GM23248 (cell line): ENCODE results near the gene GTF2F2. TPM values are rescaled to one million over a fixed set of nuclear protein-coding genes. Genes with fewer than 3 reads are reported as not detected.

Source experiments
- DNase-seq: peaks from one replicate; pipeline ENCODE4 v3.0.0-alpha.2; 2015
- H2AFZ ChIP-seq: fragments of 200-600 bp; sonication (generic); 2 replicates; pipeline ENCODE4 v1.6.1; 2016; ENCODE audit warnings: antibody characterized with exemption
- H3F3A ChIP-seq: fragments of 200-600 bp; sonication (generic); 2 replicates; pipeline ENCODE4 v1.6.1; 2016; ENCODE audit warnings: mild to moderate bottlenecking, antibody characterized with exemption, mixed run types; ENCODE audit not compliant: insufficient read depth
- H3K27ac ChIP-seq: fragments of 200-600 bp; sonication (generic); 2 replicates; pipeline ENCODE4 v1.5.1; 2016; ENCODE audit warnings: mild to moderate bottlenecking
- H3K27me3 ChIP-seq: fragments of 200-600 bp; sonication (generic); replicated peaks from 2 replicates; pipeline ENCODE4 v1.6.1; 2016; ENCODE audit warnings: mild to moderate bottlenecking; ENCODE audit not compliant: insufficient read depth
- H3K36me3 ChIP-seq: fragments of 200-600 bp; sonication (generic); 2 replicates; pipeline ENCODE4 v1.6.1; 2016; ENCODE audit warnings: low read depth, mild to moderate bottlenecking
- H3K4me1 ChIP-seq: fragments of 200-600 bp; sonication (generic); 2 replicates; pipeline ENCODE4 v1.6.1; 2016; ENCODE audit warnings: mild to moderate bottlenecking; ENCODE audit not compliant: insufficient read depth
- H3K4me2 ChIP-seq: fragments of 200-600 bp; sonication (generic); one replicate; pipeline ENCODE4 v1.6.1; 2016; ENCODE audit warnings: mild to moderate bottlenecking; ENCODE audit not compliant: unreplicated experiment
- H3K4me3 ChIP-seq: fragments of 200-600 bp; sonication (generic); 2 replicates; pipeline ENCODE4 v1.5.1; 2016; ENCODE audit warnings: mild to moderate bottlenecking
- H3K79me2 ChIP-seq: fragments of 200-600 bp; sonication (generic); 2 replicates; pipeline ENCODE4 v1.6.1; 2016; ENCODE audit warnings: mild to moderate bottlenecking; ENCODE audit not compliant: insufficient read depth
- H3K9ac ChIP-seq: fragments of 200-600 bp; sonication (generic); 2 replicates; pipeline ENCODE4 v1.6.1; 2016; ENCODE audit warnings: mild to moderate bottlenecking
- H3K9me2 ChIP-seq: fragments of 200-600 bp; sonication (generic); 2 replicates; pipeline ENCODE4 v1.6.1; 2016; ENCODE audit warnings: mixed run types, mild to moderate bottlenecking, moderate library complexity; ENCODE audit not compliant: insufficient read depth
- H3K9me3 ChIP-seq: fragments of 200-600 bp; sonication (generic); one replicate; pipeline ENCODE4 v1.6.1; 2017; ENCODE audit warnings: low read depth
- H4K20me1 ChIP-seq: fragments of 200-600 bp; sonication (generic); 2 replicates; pipeline ENCODE4 v1.6.0; 2016; ENCODE audit not compliant: insufficient read depth
- EZH2 ChIP-seq: fragments of 200-600 bp; sonication (generic); IDR thresholded peaks from 2 replicates; pipeline ENCODE4 v1.6.1; 2018; ENCODE audit warnings: antibody characterized with exemption, mild to moderate bottlenecking; ENCODE audit not compliant: insufficient read depth, poor library complexity, severe bottlenecking
- EZH2phosphoT487 ChIP-seq: fragments of 200-600 bp; sonication (generic); IDR thresholded peaks from 2 replicates; pipeline ENCODE4 v1.6.1; 2018; ENCODE audit warnings: antibody characterized with exemption, moderate library complexity, mild to moderate bottlenecking, low read depth; ENCODE audit not compliant: insufficient read depth
- WGBS, 2 experiments: methylation state at CpG; one replicate each; pipeline ENCODE4 v1.1.6; 2015 to 2017; ENCODE audit warnings: low lambda C conversion rate in 2 of 2, low coverage in 1 of 2; ENCODE audit errors: missing lambda C conversion rate in 2 of 2; 5-methylcytosine and 5-hydroxymethylcytosine counted together
- in situ Hi-C: fragments of 300-500 bp; cut with MboI; formaldehyde crosslinking; loops from 2 replicates; pipeline ENCODE4 v1.15.0; 2020
- polyA plus RNA-seq: library from polyadenylated mRNA; unstranded; fragments of >200 nt; fragmentation: Nextera tagmentation; extraction: Ambion mirVana; gene quantifications from 2 replicates; pipeline ENCODE4 v1.2.1, GENCODE V29; 2016
- total RNA-seq: library from RNA; depleted of rRNA; stranded (reverse); fragments of >200 nt; shearing (Covaris generic); gene quantifications from 2 replicates; pipeline ENCODE4 v1.2.3, GENCODE V29; 2014

The GTF2F2 gene
- total and polyA plus RNA-seq, 2 experiments from 2014 or later = 23.7 to 27.6 TPM

DNA sequence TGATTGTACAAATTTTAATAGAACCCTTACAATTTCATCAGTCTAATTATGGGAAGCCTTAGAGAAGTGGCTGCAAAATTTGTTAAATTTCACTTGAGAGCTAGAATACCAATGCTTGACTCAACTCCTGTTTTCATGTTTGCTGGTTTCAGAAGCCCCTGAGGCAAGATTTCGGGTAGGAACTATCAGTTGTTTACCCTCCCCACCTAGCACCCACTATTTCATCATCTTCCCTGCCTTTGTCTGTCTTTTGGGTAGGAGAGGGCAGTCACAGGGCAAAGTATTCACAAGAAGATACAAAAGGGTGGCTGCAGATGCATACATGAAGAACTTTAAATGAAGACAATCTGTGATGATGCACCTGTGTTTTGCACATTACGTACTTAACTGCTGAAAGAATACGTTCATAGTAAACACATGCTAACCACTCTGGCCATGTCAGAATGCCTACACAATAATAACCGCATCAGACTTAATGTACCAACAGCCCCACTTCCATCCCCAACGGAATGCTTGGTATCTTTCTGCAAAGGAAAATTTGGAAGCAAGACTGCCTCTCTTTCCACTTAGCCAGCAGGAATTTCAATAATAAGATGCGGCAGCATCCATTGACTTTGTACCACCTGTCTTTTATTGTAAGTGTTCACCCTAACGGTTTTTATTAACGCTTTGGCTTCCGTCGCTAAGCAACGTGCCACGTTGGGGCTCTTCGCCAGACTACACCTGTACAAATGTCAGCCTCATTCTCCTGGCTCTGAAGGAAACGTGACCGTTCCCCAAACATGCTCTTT, 190.2 kb downstream of the GTF2F2 start:
- H3K4me3 ChIP-seq = peak overlapping the region; percentile 70
- H3K4me1 ChIP-seq = peaks cover 6% of the 10 kb centered on the region
- no peaks in the 10 kb centered on the region for H3K79me2 ChIP-seq
- H3K9ac ChIP-seq = no peak overlapping the region
- no peak overlapping the region for H3K27ac ChIP-seq
- no peaks in the 10 kb centered on the region for H3F3A ChIP-seq
- TF ChIP-seq EZH2phosphoT487 = no peak
- no peaks in the 10 kb centered on the region for H4K20me1 ChIP-seq
- DNase-seq = no peak
- H3K9me2 ChIP-seq = no peaks in the 10 kb centered on the region
- peak overlapping the region; percentile 96 for H3K4me2 ChIP-seq
- H2AFZ ChIP-seq = no peak overlapping the region
- no peaks in the 10 kb centered on the region for H3K36me3 ChIP-seq
- 6 to 8% methylated on average over 15 of the region's 15 CpGs for WGBS, 2 experiments
- in situ Hi-C loops = no loop called here
- H3K27me3 ChIP-seq = 0 out of 2 replicates have a peak, but pooled peaks cover 3% of the 10 kb centered on the region
- H3K9me3 ChIP-seq = no peaks in the 10 kb centered on the region

DNA sequence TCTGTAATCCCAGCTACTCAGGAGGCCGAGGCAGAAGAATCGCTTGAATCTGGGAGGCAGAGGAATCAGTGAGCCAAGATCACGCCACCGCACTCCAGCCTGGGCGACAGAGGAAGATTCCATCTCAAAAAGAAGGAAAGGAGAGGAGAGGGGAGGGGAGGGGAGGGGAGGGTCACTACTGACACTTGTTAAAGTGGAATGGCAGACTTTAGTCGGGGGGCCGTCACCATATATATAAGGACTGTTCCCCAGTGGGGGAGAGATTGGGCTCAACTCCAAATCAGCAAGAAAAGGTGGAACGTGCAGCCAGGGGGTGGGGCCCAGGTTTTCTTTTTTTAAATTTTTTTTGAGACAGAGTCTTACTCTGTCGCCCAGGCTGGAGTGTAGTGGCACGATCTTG, 194.5 kb downstream of the GTF2F2 start:
- in situ Hi-C loops = no loop called here
- WGBS, 2 experiments = 91 to 92% methylated on average over 9 to 10 of the region's 10 CpGs
- H2AFZ ChIP-seq = no peak overlapping the region
- H3K9ac ChIP-seq = no peak overlapping the region
- no peak for TF ChIP-seq EZH2phosphoT487
- no peak for TF ChIP-seq EZH2
- no peak overlapping the region for H3K27ac ChIP-seq
- H3K36me3 ChIP-seq = no peaks in the 10 kb centered on the region
- H3K4me2 ChIP-seq = no peak overlapping the region
- H3K27me3 ChIP-seq = 0 out of 2 replicates have a peak, but pooled peaks cover 3% of the 10 kb centered on the region
- no peaks in the 10 kb centered on the region for H3K79me2 ChIP-seq
- no peaks in the 10 kb centered on the region for H4K20me1 ChIP-seq
- H3K4me3 ChIP-seq = no peak overlapping the region
- DNase-seq = no peak
- H3K9me2 ChIP-seq = no peaks in the 10 kb centered on the region
- no peaks in the 10 kb centered on the region for H3K9me3 ChIP-seq
- peaks cover 11% of the 10 kb centered on the region for H3K4me1 ChIP-seq
- H3F3A ChIP-seq = peaks cover 5% of the 10 kb centered on the region; the same call in 1 of the 2 replicates

DNA sequence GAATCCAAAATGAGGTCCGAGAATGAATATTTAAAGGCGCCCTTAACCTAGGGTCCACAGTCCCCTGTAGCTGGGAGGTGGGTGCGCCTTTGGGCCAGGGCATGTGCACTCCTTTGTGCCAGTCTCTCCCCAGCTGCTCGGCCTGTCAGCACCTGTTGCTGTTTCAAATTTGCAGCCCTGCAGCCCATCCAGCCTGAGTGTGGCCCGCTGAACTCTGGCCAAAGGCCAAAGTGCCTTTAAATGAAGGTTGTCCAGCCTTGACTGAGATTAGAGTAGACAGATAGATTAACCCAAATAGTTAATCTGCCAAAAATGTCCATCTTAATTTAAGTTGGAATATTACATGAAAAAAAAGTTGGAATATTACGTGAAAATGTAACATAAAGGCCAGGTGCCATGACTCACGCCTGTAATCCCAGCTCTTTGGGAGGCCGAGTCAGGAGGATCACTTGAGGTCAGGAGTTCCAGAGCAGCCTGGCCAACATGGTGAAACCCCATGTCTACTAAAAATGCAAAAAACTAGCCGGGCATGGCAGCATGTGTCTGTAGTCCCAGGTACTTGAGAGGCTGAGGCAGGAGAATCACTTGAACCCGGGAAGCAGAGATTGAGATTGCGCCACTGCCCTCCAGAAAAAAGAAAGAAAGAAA, 195.3 kb downstream of the GTF2F2 start:
- no peak overlapping the region for H3K27ac ChIP-seq
- H3K4me2 ChIP-seq = no peak overlapping the region
- in situ Hi-C loops = no loop called here
- peaks cover 5% of the 10 kb centered on the region; the same call in 1 of the 2 replicates for H3F3A ChIP-seq
- WGBS, 2 experiments = 88 to 94% methylated on average over 11 of the region's 11 CpGs
- H4K20me1 ChIP-seq = no peaks in the 10 kb centered on the region
- no peak for DNase-seq
- H3K4me1 ChIP-seq = peaks cover 12% of the 10 kb centered on the region
- H3K27me3 ChIP-seq = no peaks in the 10 kb centered on the region
- no peaks in the 10 kb centered on the region for H3K9me2 ChIP-seq
- no peak overlapping the region for H3K9ac ChIP-seq
- no peaks in the 10 kb centered on the region for H3K79me2 ChIP-seq
- no peaks in the 10 kb centered on the region for H3K9me3 ChIP-seq
- TF ChIP-seq EZH2phosphoT487 (no peak), EZH2 (no peak)
- no peaks in the 10 kb centered on the region for H3K36me3 ChIP-seq
- no peak overlapping the region for H2AFZ ChIP-seq
- H3K4me3 ChIP-seq = no peak overlapping the region

DNA sequence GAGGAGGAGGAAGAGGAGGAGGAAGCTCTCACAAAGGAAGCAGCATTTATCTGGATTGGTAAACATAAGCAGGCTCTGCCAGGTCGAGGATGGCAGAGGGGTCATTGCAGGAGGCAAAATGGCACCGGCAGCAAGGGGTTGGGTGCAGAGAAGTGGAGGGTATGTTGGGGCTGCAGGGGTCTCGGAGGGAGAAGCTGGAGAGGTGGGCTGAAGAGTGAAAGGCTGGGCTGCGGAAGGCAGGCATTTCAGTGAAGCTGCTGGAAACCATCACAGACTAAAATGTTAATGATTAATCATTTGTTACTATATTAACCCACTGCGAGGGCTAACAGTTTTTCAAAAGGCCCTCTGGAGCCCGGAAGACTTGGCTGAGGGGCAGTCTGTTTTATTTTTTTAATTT, 196.0 kb downstream of the GTF2F2 start:
- no peak overlapping the region for H3K4me2 ChIP-seq
- H2AFZ ChIP-seq = no peak overlapping the region
- no peak overlapping the region for H3K27ac ChIP-seq
- in situ Hi-C loops = no loop called here
- no peaks in the 10 kb centered on the region for H3K36me3 ChIP-seq
- H3K79me2 ChIP-seq = no peaks in the 10 kb centered on the region
- no peak overlapping the region for H3K4me3 ChIP-seq
- DNase-seq = no peak
- H3F3A ChIP-seq = peaks cover 5% of the 10 kb centered on the region; the same call in 1 of the 2 replicates
- no peaks in the 10 kb centered on the region for H4K20me1 ChIP-seq
- no peak overlapping the region for H3K9ac ChIP-seq
- no peaks in the 10 kb centered on the region for H3K27me3 ChIP-seq
- H3K4me1 ChIP-seq = peaks cover 6% of the 10 kb centered on the region; the same call in 1 of the 2 replicates
- no peaks in the 10 kb centered on the region for H3K9me2 ChIP-seq
- no peaks in the 10 kb centered on the region for H3K9me3 ChIP-seq
- TF ChIP-seq EZH2 = no peak
- TF ChIP-seq EZH2phosphoT487 = no peak
- 67% methylated on average over 6 of the region's 6 CpGs for WGBS, 2 experiments
